Left lung (tissue), 10 donors: ENCODE results near the gene OPALIN. TPM values are rescaled to one million over a fixed set of nuclear protein-coding genes. Genes with fewer than 3 reads are reported as not detected.
"Not testable (repeated sequence)": the region's sequence is repeated elsewhere in the genome, so short reads cannot be mapped to it uniquely, and the experiment has no call there.

ENCODE experiments used
- ATAC-seq: fragments of 200-7000 bp; cut with Tn5 transposase; one replicate; pipeline ENCODE4 v1.9.1; 2020; ENCODE audit warnings: moderate library complexity
- DNase-seq, 4 donors: peaks; one replicate each; pipeline ENCODE4 v3.0.0-alpha.2; 2013 to 2020
- H3K27ac ChIP-seq, 2 donors: fragments of 200-600 bp; sonication (generic) in 1 of 2; one replicate each; pipeline versions ENCODE4 v1.5.0 to v1.8.0; 2020 to 2021
- H3K27me3 ChIP-seq, 2 donors: fragments of 200-600 bp; sonication (generic) in 1 of 2; one replicate each; pipeline versions ENCODE4 v1.5.0 to v1.8.0; 2020 to 2021
- H3K36me3 ChIP-seq, 2 donors: fragments of 200-600 bp; sonication (generic) in 1 of 2; one replicate each; pipeline versions ENCODE4 v1.5.0 to v1.8.0; 2020 to 2021
- H3K4me1 ChIP-seq, 2 donors: fragments of 200-600 bp; one replicate each; pipeline ENCODE4 v1.8.0; 2021
- H3K4me3 ChIP-seq, 2 donors: fragments of 200-600 bp; sonication (generic) in 1 of 2; one replicate each; pipeline versions ENCODE4 v1.5.0 to v1.8.0; 2020 to 2021; ENCODE audit warnings: mild to moderate bottlenecking in 1 of 2
- H3K9me3 ChIP-seq, 2 donors: fragments of 200-600 bp; sonication (generic) in 1 of 2; one replicate each; pipeline versions ENCODE4 v1.5.0 to v1.8.0; 2020 to 2021
- intact Hi-C, 2 donors: fragments of 100-400 bp; cut with DNase I; formaldehyde crosslinking; loops; one replicate each; pipeline versions ENCODE4 v1.11.2 to v1.14.2; 2022
- polyA plus RNA-seq, 6 donors: library from polyadenylated mRNA; unstranded; fragments of 120-200 nt; gene quantifications; one replicate each; pipeline ENCODE4 v1.2.1, GENCODE V29; 2013; ENCODE audit not compliant: insufficient read length in 6 of 6
- total RNA-seq, 2 donors: library from RNA; stranded (reverse); fragmentation: NEBNext Ultra II Directional; extraction: Animal tissue kit (Norgen Biotek cat#: 25700); gene quantifications; one replicate each; pipeline ENCODE4 v1.2.1, GENCODE V29; 2021
- TF ChIP-seq, protein P1 (sequence below), 2 donors: fragments of 200-600 bp; sonication (generic) in 1 of 2; IDR thresholded peaks; one replicate each; pipeline versions ENCODE4 v1.5.0 to v1.8.0; 2021; ENCODE audit warnings: antibody characterized with exemption in 2 of 2
- donor health status: DM: no; HTN: yes; CAD: no.
- donor health status: DM: no; HTN: no; CAD: no.

Gene OPALIN
- total and polyA plus RNA-seq, 8 donors: not detected

DNA sequence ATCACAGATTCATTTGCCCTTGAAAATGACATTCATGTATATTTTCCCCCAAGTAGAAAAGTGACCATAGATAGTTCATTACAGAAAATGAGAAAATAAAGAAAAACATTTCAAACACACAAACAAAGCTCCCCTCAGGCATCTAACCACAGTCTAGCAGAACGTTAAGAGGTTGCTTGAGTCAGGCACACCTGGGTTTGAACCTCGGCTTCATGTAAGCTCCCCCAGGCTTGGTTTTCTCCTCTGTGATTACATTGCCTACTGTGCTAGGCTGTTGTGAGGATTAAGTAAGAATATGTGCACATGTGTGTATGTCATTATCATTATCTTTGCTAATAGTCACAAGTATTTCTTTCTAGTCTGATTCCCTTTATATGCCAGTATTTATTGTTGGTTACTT is 45.5 kb downstream of the OPALIN start:
- intact Hi-C loops: no loop called here
- Histone ChIP-seq H3K27me3 (peaks cover 0 to 5% of the 10 kb centered on the region in 2 donors), H3K9me3 (no peaks in the 10 kb centered on the region), H3K4me1 (no peaks in the 10 kb centered on the region), H3K27ac (no peak overlapping the region), H3K4me3 (no peak overlapping the region), H3K36me3 (no peaks in the 10 kb centered on the region)
- DNase-seq (no peak), ATAC-seq (no peak)
- TF ChIP-seq, protein P1, sequence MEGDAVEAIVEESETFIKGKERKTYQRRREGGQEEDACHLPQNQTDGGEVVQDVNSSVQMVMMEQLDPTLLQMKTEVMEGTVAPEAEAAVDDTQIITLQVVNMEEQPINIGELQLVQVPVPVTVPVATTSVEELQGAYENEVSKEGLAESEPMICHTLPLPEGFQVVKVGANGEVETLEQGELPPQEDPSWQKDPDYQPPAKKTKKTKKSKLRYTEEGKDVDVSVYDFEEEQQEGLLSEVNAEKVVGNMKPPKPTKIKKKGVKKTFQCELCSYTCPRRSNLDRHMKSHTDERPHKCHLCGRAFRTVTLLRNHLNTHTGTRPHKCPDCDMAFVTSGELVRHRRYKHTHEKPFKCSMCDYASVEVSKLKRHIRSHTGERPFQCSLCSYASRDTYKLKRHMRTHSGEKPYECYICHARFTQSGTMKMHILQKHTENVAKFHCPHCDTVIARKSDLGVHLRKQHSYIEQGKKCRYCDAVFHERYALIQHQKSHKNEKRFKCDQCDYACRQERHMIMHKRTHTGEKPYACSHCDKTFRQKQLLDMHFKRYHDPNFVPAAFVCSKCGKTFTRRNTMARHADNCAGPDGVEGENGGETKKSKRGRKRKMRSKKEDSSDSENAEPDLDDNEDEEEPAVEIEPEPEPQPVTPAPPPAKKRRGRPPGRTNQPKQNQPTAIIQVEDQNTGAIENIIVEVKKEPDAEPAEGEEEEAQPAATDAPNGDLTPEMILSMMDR (IDR thresholded peaks at IDR 0.05): no peak

DNA sequence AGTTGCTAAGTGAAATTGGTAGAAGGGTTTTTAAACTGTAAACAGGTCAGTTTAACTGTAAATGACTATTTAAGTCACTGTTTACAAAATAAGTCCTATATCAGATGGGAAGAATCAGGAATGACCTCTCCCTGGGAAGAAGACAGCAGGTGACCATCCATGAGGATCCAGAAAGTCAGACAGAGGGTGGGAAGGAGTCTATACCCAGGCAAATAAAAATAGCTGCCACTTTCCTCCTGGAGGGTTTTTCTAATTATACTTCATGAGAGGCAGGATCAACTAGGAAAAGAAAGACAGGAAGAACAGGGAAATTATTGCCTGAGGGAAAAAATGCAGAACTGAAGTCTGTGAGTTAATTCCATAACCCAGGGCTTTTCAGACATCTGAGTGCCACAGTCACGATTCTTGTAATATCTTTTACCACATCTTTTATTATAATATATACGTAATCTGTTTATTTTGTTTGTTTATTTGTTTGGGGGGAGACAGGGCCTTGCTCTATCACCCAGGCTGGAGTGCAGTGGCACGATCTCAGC is 47.6 kb downstream of the OPALIN start:
- ATAC-seq (no peak), DNase-seq (no peak)
- H3K4me1 ChIP-seq: peaks cover 0 to 5% of the 10 kb centered on the region in 2 donors
- intact Hi-C loops: no loop called here
- H3K36me3 ChIP-seq: no peaks in the 10 kb centered on the region
- no peak overlapping the region for H3K4me3 ChIP-seq
- no peak overlapping the region for H3K27ac ChIP-seq
- H3K27me3 ChIP-seq: peaks cover 0 to 5% of the 10 kb centered on the region in 2 donors
- TF ChIP-seq, protein P1 (IDR thresholded peaks at IDR 0.05): no peak
- no peaks in the 10 kb centered on the region for H3K9me3 ChIP-seq

DNA sequence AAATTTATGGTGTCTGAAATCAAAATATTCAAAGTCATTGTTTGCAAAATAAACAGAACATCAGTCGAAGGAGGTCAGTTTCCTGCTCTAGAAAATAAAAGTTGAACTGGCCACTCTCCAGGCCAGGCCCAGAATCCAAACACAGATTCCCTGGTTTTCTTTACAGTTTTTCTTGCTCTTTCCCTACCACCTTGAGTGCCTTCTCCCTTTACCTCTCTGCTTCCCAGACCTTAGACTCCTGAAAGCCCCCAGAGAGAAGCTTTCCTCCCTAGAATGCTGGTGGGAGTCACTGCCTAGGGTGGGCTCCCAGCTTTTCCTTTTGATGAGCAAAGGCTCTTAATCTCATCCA is 48.5 kb downstream of the OPALIN start:
- ATAC-seq (no peak), DNase-seq (no peak)
- no peaks in the 10 kb centered on the region for H3K9me3 ChIP-seq
- no peaks in the 10 kb centered on the region for H3K36me3 ChIP-seq
- TF ChIP-seq, protein P1 (IDR thresholded peaks at IDR 0.05): no peak
- no peak overlapping the region for H3K4me3 ChIP-seq
- intact Hi-C loops: no loop called here
- H3K27ac ChIP-seq: no peak overlapping the region
- peaks cover 0 to 5% of the 10 kb centered on the region in 2 donors for H3K27me3 ChIP-seq
- H3K4me1 ChIP-seq: peaks cover 0 to 8% of the 10 kb centered on the region in 2 donors

DNA sequence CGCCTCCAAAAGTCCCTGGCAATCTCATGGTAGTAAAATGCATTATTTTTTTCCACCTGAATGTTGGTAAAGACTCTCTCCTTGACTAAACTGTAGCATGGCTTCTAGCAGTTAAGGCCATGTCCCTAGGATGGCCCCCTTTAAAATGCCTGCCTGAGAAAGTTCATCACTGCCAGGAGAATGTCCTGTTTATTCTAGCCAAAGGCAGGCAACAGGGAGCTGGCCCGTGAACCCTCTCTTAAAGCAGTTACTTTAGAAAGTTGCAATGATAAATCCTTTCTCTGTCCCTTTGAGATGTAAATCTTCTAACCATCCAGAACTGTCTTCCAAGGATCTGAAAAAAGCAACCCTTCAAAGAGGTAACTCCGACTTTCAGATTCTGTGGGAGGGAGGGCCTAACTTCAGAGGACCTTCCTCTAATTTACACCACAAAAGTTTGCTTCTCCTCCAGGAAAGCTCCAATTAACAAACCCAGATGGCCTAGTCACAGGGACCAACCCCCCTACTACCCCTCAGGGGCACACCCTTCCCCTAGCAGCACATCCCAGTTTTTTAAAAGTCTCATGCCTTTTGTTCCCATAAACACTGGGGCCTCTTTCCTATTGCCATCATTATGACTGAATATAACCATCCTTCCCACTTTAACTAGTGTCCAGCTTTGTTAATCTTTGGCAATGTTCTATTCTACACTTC is 49.0 kb downstream of the OPALIN start:
- Histone ChIP-seq H3K27ac (no peak overlapping the region), H3K9me3 (no peaks in the 10 kb centered on the region)

DNA sequence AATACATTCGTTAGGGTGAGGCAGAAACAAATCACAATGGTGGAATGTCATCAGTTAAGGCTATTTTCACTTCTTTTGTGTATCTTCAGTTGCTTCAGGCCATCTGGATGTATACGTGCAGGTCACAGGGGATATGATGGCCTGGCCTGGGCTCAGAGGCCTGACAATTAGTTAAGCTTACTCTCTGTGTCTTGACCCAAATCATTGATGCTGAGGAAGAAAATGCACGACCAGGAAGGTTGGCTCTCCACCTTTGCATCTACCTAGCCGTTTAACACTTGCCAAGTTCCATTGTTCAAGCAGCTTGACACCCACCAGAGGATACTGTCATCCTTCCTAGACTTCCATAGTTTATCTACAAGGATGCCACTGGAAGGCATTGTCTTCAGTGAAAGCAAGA is 49.9 kb downstream of the OPALIN start:
- ATAC-seq, DNase-seq, intact Hi-C loops, H3K9me3 ChIP-seq, H3K36me3 ChIP-seq, H3K4me3 ChIP-seq, H3K4me1 ChIP-seq, H3K27me3 ChIP-seq, H3K27ac ChIP-seq: not testable (repeated sequence)

More for the DNA sequence above, 49.0 kb downstream of the OPALIN start:
- H3K36me3 ChIP-seq: no peaks in the 10 kb centered on the region
- peaks cover 0 to under 1% of the 10 kb centered on the region in 2 donors for H3K27me3 ChIP-seq
- intact Hi-C loops: no loop called here
- H3K4me3 ChIP-seq: no peak overlapping the region
- ATAC-seq (no peak), DNase-seq (no peak)
- TF ChIP-seq, protein P1 (IDR thresholded peaks at IDR 0.05): no peak
- peaks cover 0 to 8% of the 10 kb centered on the region in 2 donors for H3K4me1 ChIP-seq
